Liver (tissue), 3 donors: ENCODE data around the gene HPS1.

Experiments used
- CTCF ChIP-seq: fragments of 150-350 bp; IDR thresholded peaks from 2 replicates; pipeline ENCODE4 v1.5.1; 2017; ENCODE audit warnings: improper control_type of control experiment, low read depth, low read length; ENCODE audit not compliant: missing input control
- GABPA ChIP-seq, 2 donors: IDR thresholded peaks in 1 of 2; conservative IDR thresholded peaks in 1 of 2; 2 replicates each; pipeline ENCODE4 v1.6.1; 2016; ENCODE audit warnings: antibody characterized with exemption in 2 of 2, mild to moderate bottlenecking in 1 of 2, moderate library complexity in 1 of 2
- SP1 ChIP-seq: IDR thresholded peaks from 2 replicates; pipeline ENCODE4 v1.6.1; 2018; ENCODE audit warnings: antibody characterized with exemption, mild to moderate bottlenecking
- YY1 ChIP-seq: IDR thresholded peaks from 2 replicates; pipeline ENCODE4 v1.6.1; 2016; ENCODE audit warnings: antibody characterized with exemption, mild to moderate bottlenecking
- donor health status: healthy.
- donor health status: healthy.

GRCh38 chr10:98470850-98471249 lies 24.1 kb upstream of the HPS1 start:
- TF ChIP-seq CTCF (no peak), YY1 (no peak), SP1 (no peak), GABPA (IDR thresholded peaks at IDR 0.05 in 1 of 2, conservative IDR thresholded peaks at IDR 0.05 in 1 of 2) (no peak)
